Endothelial cell of umbilical vein (primary cell): Measurements from ENCODE around the gene RPS6KL1. TPM values are rescaled to one million over a fixed set of nuclear protein-coding genes. Genes with fewer than 3 reads are reported as not detected.

Source experiments
- BruUV-seq: library from RNA; stranded (reverse); fragments of 400-500 nt; replicated peaks from 2 replicates; lab custom pipeline; 2021; lab: Mats Ljungman, UMichigan
- CTCF ChIA-PET: fragments of 300-600, 350-600 bp; sonication (Branson Sonifier 250); formaldehyde crosslinking; loops from one replicate; lab custom pipeline; 2021; ENCODE audit warnings: antibody characterized with exemption, inconsistent platforms; lab: Charles Lee
- POLR2A ChIA-PET: fragments of 300-600, 350-600 bp; sonication (Branson Sonifier 250); formaldehyde crosslinking; loops from one replicate; lab custom pipeline; 2021; ENCODE audit warnings: antibody characterized with exemption, inconsistent platforms; lab: Charles Lee
- DNase-seq: peaks from one replicate; pipeline ENCODE4 v3.0.0-alpha.2; 2011; ENCODE audit warnings: low read depth, low spot score
- FAIRE-seq: peaks from 2 replicates; lab custom pipeline; 2011; peaks lifted over from hg19 to GRCh38; lab: Jason Lieb, UNC
- H2AFZ ChIP-seq: 2 replicates; pipeline ENCODE4 v1.6.0; 2012; ENCODE audit warnings: low read depth, low read length, control low read depth, inconsistent platforms
- H3K27ac ChIP-seq: 2 replicates; pipeline ENCODE4 v1.5.1; 2011; ENCODE audit warnings: low read depth, mild to moderate bottlenecking, control low read depth, low read length, moderate library complexity; ENCODE audit not compliant: insufficient read depth
- H3K27me3 ChIP-seq, 2 experiments: 2 replicates each; pipeline versions ENCODE4 v1.6.0 to v1.6.1; 2011; ENCODE audit warnings: low read length in 2 of 2, mixed read lengths in 1 of 2; ENCODE audit not compliant: control insufficient read depth in 2 of 2, insufficient read depth in 2 of 2
- H3K36me3 ChIP-seq, 2 experiments: 2 replicates in 1 of 2; 3 replicates in 1 of 2; pipeline ENCODE4 v1.5.1; 2011; ENCODE audit warnings: low read length in 2 of 2, mild to moderate bottlenecking in 1 of 2, moderate library complexity in 1 of 2; ENCODE audit not compliant: control insufficient read depth in 2 of 2, insufficient read depth in 2 of 2; ENCODE audit errors: extremely low read depth in 1 of 2
- H3K4me1 ChIP-seq: 3 replicates; pipeline ENCODE4 v1.5.1; 2011; ENCODE audit warnings: mild to moderate bottlenecking, low read length; ENCODE audit not compliant: control insufficient read depth, insufficient read depth; ENCODE audit errors: extremely low read depth
- H3K4me2 ChIP-seq: 2 replicates; pipeline ENCODE4 v1.6.1; 2011; ENCODE audit warnings: low read length, control low read depth, mixed read lengths; ENCODE audit not compliant: insufficient read depth
- H3K4me3 ChIP-seq, 3 experiments: fragments of 200-600 bp in 1 of 3; sonication (generic), shearing (Covaris generic) in 1 of 3; replicated peaks in 1 of 3; 2 replicates each; pipeline ENCODE4 v1.5.1; 2011 to 2016; ENCODE audit warnings: control low read depth in 3 of 3, low read length in 3 of 3, mild to moderate bottlenecking in 2 of 3, inconsistent platforms in 1 of 3, low read depth in 1 of 3, moderate library complexity in 1 of 3; ENCODE audit not compliant: insufficient read depth in 1 of 3
- H3K79me2 ChIP-seq: 2 replicates; pipeline ENCODE4 v1.6.0; 2012; ENCODE audit warnings: low read length, inconsistent platforms; ENCODE audit not compliant: control insufficient read depth, insufficient read depth
- H3K9ac ChIP-seq: replicated peaks from 2 replicates; pipeline ENCODE3; 2011; ENCODE audit warnings: low read length, control low read depth; ENCODE audit not compliant: insufficient read depth; ENCODE audit errors: extremely low read depth
- H3K9me1 ChIP-seq: replicated peaks from 3 replicates; pipeline ENCODE4 v1.6.0; 2011; ENCODE audit warnings: mild to moderate bottlenecking, low read length; ENCODE audit not compliant: control insufficient read depth, insufficient read depth; ENCODE audit errors: extremely low read depth
- H3K9me3 ChIP-seq: replicated peaks from 2 replicates; pipeline ENCODE4 v1.5.1; 2012; ENCODE audit warnings: low read length, inconsistent platforms; ENCODE audit not compliant: control insufficient read depth, insufficient read depth
- H4K20me1 ChIP-seq: replicated peaks from 2 replicates; pipeline ENCODE3; 2011; ENCODE audit warnings: mild to moderate bottlenecking, low read length; ENCODE audit not compliant: control insufficient read depth, insufficient read depth; ENCODE audit errors: extremely low read depth
- CTCF ChIP-seq, 2 donors: IDR thresholded peaks; 1 replicate in 1 of 2; 2 replicates in 1 of 2; pipeline ENCODE4 v1.5.1; 2011; ENCODE audit warnings: low read length in 2 of 2, mild to moderate bottlenecking in 2 of 2, moderate library complexity in 2 of 2, control low read depth in 1 of 2, inconsistent platforms in 1 of 2, low read depth in 1 of 2; ENCODE audit not compliant: insufficient read depth in 1 of 2; ENCODE audit errors: extremely low read depth in 1 of 2
- EZH2 ChIP-seq: IDR thresholded peaks from 2 replicates; pipeline ENCODE4 v1.6.1; 2012; ENCODE audit warnings: borderline replicate concordance, low read depth, mild to moderate bottlenecking, moderate library complexity, low read length, inconsistent platforms; ENCODE audit not compliant: severe bottlenecking
- FOS ChIP-seq: IDR thresholded peaks from 2 replicates; pipeline ENCODE4 v1.6.1; 2011; ENCODE audit warnings: mild to moderate bottlenecking, low read length, moderate library complexity, borderline replicate concordance; ENCODE audit not compliant: insufficient read depth
- GATA2 ChIP-seq: IDR thresholded peaks from 2 replicates; pipeline ENCODE4 v1.7.0; 2011; ENCODE audit warnings: low read depth, mild to moderate bottlenecking, moderate library complexity, mixed read lengths, low read length; ENCODE audit not compliant: insufficient read length, insufficient read depth
- MAX ChIP-seq: IDR thresholded peaks from 2 replicates; pipeline ENCODE4 v1.6.1; 2011; ENCODE audit not compliant: insufficient read depth, insufficient read length
- MYC ChIP-seq: IDR thresholded peaks from one replicate; pipeline ENCODE4 v1.6.1; 2011; ENCODE audit warnings: mild to moderate bottlenecking, low read depth, low read length
- dilution Hi-C: fragments of 300-500 bp; cut with MboI; formaldehyde crosslinking; loops from one replicate; pipeline ENCODE4 v1.15.0; 2019; ENCODE audit warnings: low sequenced_read_pairs; ENCODE audit not compliant: extremely low pct_ligation_motif_present
- intact Hi-C: fragments of 100-400 bp; cut with micrococcal nuclease; formaldehyde crosslinking; loops from one replicate; pipeline ENCODE4 v1.10.0; 2022
- polyA plus RNA-seq, 4 experiments: library from polyadenylated mRNA; depleted of rRNA in 3 of 4; stranded (reverse) in 3 of 4; unstranded in 1 of 4; fragments of >200 nt; gene quantifications; 2 replicates each; pipeline versions ENCODE4 v1.2.1 to v1.2.3, GENCODE V29; 2011 to 2012; ENCODE audit warnings: missing spikeins in 1 of 4
- total RNA-seq: library from RNA; stranded (reverse); gene quantifications from 2 replicates; pipeline ENCODE4 v1.2.3, GENCODE V29; 2021

Gene RPS6KL1
- total and polyA plus RNA-seq, 2 donors (not counting 3 experiments of a cell fraction or from before 2014, with no cell fraction given), result 10.2 to 23.8 TPM

- intact Hi-C loops (loop anchor here (5.0 kb wide), 1 partner anchor 302 kb away; no protein-coding TSS in a partner anchor), dilution Hi-C loops (no loop called here)
- Histone ChIP-seq H3K27me3 (no peaks in the 10 kb centered on the region), H3K4me3 (no peak overlapping the region), H2AFZ (no peak overlapping the region), H3K36me3 (peaks cover 0 to 3% of the 10 kb centered on the region in 2 experiments), H3K4me2 (no peak overlapping the region), H3K9ac (no peak overlapping the region), H3K9me1 (no peaks in the 10 kb centered on the region), H3K9me3 (no peaks in the 10 kb centered on the region), H3K4me1 (peaks cover 5% of the 10 kb centered on the region), H4K20me1 (no peaks in the 10 kb centered on the region), H3K27ac (no peak overlapping the region), H3K79me2 (no peaks in the 10 kb centered on the region)
- BruUV-seq, result no TSS peak
- no peak for FAIRE-seq
- POLR2A ChIA-PET, result no interaction called here
- no peak for DNase-seq
- CTCF ChIA-PET, result interaction anchor here (1.0 to 7.0 kb wide), 4 partner anchors 16 to 181 kb away, joined by 3 to 468 read pairs (median 35); no protein-coding TSS in a partner anchor
- TF ChIP-seq FOS (no peak), MAX (no peak), CTCF (IDR thresholded peaks at IDR 0.05; ENCODE audit: extremely low read depth in 1 of 2, insufficient read depth in 1 of 2, low read depth in 1 of 2, low read length in 2 of 2) (no peak), GATA2 (no peak), MYC (no peak), EZH2 (no peak)
These were observed 14.2 kb downstream of the RPS6KL1 start for GRCh38 chr14:74908861-74909341.
